ENCODE data around the gene TYK2. TPM values are rescaled to one million over a fixed set of nuclear protein-coding genes. Genes with fewer than 3 reads are reported as not detected.

Gene TYK2
- 100 to 1,000 TPM in 2 of 3 donors, 10 to 100 TPM in 1; 59.0 to 141 (median 106) TPM for polyA plus RNA-seq

DNA sequence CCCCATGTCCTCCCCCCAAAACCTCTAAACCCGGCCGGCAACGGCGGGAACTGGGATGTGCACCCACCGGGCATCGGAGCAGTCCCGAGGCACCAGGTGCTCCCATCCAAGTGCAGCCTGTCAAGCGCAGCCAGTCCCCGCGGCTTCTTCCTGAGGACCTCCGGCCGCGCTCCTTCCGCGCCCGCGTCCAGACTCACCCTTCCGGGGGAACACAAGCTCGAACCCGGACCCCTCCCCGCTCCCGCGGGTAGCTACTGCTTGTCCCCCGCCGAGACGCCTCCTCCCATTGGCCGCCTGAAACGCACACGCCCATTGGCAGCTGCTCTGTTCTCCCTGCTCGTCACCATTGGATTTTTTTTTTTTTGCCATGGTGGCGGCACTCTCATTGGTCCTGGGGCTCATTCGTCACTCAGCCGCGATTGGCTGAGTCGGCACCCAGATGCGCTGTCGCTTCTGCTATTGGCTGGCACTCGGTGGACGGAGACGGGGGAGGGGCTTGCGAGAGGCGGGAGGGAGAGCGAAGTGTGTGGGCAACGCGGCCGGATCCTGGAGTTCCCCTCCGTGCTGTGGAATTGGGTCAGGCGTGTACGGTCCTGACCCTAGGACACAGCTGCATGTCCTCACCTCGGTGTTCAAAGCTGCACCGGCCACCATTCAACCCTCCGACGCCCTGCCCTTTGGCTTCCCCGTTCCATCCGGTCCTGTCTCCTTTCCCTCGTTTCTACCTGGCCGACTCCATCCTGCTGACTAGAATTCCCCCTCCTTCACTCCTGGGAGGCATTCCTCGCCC lies at the start of gene TYK2:
TSS of gene TYK2 (minus strand) at position 260 of the 790 bp plus-strand sequence. CDS start 2,166 bp downstream, outside the sequence.
- WGBS, 3 donors, result 0 to 1% (median 0%) methylated on average over 56 to 58 of the region's 58 CpGs
- peak within 1 kb of the TSS; percentile 5 for H3K27ac ChIP-seq (ENCODE audit: low read depth, low read length)

DNA sequence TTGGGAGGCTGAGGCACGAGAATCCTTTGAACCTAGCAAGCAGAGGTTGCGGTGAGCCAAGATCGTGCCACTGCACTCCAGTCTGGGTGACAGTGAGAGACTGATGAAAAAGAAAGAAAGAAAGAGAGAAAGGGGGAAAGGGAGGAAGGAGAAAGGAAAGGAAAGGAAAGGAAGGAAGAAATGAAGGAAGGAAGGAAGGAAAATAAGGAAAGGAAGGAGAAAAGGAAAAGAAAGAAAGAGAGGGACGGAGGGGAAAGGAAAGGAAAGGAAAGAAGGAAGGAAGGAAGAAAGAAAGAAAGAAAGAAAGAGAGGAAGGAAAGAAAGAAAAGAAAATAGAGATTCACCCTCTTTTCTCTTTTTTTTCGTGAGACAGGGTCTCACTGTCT lies 48.6 kb upstream of the TYK2 start:
- WGBS, 3 donors, result 59 to 73% (median 60%) methylated on average over 5 of the region's 5 CpGs
- H3K27ac ChIP-seq (ENCODE audit: low read depth, low read length), result no peak overlapping the region

GRCh38 chr19:10427169-10427568 lies 46.8 kb upstream of the TYK2 start:
- no peak overlapping the region for H3K27ac ChIP-seq (ENCODE audit: low read depth, low read length)
- WGBS, 3 donors, result 85 to 93% (median 88%) methylated on average over 6 of the region's 6 CpGs

GRCh38 chr19:10424011-10424637 lies 43.8 kb upstream of the TYK2 start:
- 0 to 4% (median 1%) methylated on average over 34 to 38 of the region's 38 CpGs for WGBS, 3 donors

GRCh38 chr19:10422846-10423245 lies 42.5 kb upstream of the TYK2 start:
- 74 to 85% (median 76%) methylated on average over 3 of the region's 3 CpGs for WGBS, 3 donors
- H3K27ac ChIP-seq (ENCODE audit: low read depth, low read length), result no peak overlapping the region

More at GRCh38 chr19:10424011-10424637, 43.8 kb upstream of the TYK2 start:
- no peak overlapping the region for H3K27ac ChIP-seq (ENCODE audit: low read depth, low read length)

DNA sequence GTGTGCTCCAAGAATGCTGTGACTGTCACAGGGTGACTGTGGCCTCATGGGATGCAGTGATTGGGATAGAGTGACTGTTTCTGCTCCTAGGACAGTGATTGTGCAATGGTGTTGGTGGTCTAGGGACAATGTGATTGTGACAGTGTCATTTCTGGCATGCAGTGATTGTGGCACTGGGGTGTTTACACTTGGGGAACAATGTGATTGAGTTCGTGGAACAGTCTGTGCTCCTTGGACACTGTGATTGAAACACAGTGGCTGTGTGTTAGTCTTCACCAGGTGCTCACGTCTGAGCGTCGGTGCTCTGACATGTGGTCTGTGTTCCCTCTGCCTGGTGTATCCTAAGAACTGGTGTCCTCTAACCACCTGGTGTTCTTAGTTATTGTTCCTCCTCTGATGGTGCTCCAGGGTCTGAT lies 41.7 kb upstream of the TYK2 start:
- H3K27ac ChIP-seq (ENCODE audit: low read depth, low read length), result no peak overlapping the region
- 46 to 55% (median 52%) methylated on average over 4 of the region's 4 CpGs for WGBS, 3 donors

DNA sequence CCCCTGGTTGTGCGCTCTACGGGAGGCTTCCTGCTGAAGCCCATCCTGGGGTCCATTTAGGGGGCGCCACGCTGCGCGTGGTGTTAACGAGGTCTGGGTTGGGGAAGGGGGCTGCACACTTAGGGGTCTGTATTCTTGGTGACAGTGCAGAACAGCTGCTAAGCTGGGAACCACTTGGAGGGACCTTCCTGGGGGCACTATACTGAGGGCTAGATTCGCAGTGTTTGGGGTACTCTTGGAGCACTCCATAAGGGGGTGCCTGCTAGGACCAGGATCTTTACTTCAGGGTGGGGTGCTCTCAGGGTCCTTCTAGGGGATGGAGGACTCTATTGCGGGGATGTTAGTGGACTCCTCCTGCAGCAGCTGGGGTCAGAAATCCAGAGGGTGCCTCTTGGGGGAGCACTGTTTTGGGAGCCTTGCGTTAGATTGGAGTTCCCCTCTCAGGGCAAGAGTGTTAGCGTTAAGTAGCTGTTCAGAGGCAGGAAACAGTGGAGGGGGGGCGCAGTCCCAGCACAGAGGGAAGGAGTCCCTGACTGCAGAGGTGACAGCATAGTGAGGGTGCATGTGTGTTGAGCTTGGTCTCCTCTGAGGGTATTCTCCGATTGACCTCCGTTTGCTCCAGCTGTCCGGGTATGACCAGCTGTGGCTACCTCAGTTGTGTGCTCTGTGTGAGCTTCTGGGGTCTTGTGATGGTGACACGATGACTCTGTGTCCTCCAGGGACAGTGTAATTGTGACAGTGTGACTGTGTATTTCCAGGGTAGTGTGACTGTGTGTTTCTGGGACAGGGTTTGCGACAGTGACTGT lies 41.1 kb upstream of the TYK2 start:
- no peak overlapping the region for H3K27ac ChIP-seq (ENCODE audit: low read depth, low read length)
- WGBS, 3 donors, result 22 to 25% (median 23%) methylated on average over 17 of the region's 17 CpGs

- WGBS, 3 donors, result 1 to 2% (median 1%) methylated on average over 76 to 104 of the region's 104 CpGs
- no peak within 1 kb of the TSS for H3K27ac ChIP-seq (ENCODE audit: low read depth, low read length)
Measured at GRCh38 chr19:10420444-10421239, 40.3 kb upstream of the TYK2 start, which contains the start of gene PDE4A. TSS of gene PDE4A (plus strand) at chr19:10420538. CDS start at chr19:10420765, 227 bp downstream.

- 1% methylated on average over 57 to 60 of the region's 61 CpGs for WGBS, 3 donors
Measured at GRCh38 chr19:10419646-10420443, 39.5 kb upstream of the TYK2 start.

DNA sequence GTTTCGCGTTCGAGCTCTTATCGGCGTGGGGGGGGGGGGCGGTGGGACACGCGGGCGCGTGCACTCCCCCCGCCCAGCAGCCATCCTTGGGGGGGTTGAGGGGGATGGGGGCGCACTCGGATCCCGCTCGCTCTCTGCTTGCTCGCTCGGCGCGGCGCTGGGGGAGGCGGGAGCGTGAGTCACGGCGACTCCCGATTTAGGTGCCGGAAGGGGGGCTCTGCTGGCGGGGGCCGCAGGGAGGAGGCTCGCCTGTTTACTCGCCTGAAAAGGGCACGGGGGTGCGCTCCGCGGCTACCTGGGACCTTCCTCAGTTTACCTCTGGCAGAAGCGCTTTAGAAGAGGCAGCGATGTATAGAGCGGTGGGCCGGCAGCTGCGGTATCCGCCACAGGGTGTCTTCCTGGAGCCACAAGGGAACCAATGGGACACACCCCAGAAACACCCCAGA lies 38.9 kb upstream of the TYK2 start:
- WGBS, 3 donors, result 0 to 3% (median 1%) methylated on average over 16 to 39 of the region's 40 CpGs
- no peak overlapping the region for H3K27ac ChIP-seq (ENCODE audit: low read depth, low read length)

More at GRCh38 chr19:10419646-10420443, 39.5 kb upstream of the TYK2 start:
- H3K27ac ChIP-seq (ENCODE audit: low read depth, low read length), result no peak overlapping the region

DNA sequence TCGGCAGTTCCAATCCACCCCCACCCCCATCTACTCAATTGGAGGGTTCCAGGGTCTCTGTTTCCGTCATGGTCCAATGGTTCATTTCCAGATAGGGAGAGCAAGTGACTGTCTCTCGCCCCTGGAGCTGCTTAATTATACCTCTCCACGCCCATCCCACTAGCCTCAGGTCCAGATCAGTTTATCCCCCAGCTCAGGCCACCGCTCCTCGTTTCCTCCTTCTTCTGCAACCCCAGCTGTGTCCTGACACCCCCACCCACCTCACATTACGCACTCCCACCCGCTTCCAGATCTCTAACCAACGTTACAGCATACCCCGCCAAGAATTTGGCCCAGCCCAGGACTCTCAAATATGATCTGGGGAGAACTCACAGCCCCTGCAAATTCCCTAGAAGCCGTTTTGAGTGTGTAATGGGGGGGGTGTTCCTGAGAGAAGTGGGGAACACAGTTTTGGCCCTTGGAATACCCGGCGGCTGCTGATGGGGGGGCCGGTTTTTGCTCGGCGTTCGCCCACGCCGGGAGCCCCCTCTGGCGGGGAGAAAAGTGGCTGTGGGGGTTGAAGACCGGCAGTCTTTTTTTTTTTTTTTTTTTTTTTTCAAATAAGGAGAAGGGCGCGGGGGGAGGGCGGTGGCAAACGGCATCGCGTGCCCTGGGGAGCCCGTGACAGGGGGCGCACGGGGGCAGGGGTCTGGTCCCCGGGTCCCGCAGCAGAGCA lies 38.3 kb upstream of the TYK2 start:
- WGBS, 3 donors, result 0 to 3% (median 3%) methylated on average over 21 to 32 of the region's 32 CpGs
- H3K27ac ChIP-seq (ENCODE audit: low read depth, low read length), result no peak overlapping the region

GRCh38 chr19:10418235-10418484 lies 37.8 kb upstream of the TYK2 start:
- 4 to 10% (median 7%) methylated on average over 2 to 3 of the region's 3 CpGs for WGBS, 3 donors
- no peak overlapping the region for H3K27ac ChIP-seq (ENCODE audit: low read depth, low read length)

DNA sequence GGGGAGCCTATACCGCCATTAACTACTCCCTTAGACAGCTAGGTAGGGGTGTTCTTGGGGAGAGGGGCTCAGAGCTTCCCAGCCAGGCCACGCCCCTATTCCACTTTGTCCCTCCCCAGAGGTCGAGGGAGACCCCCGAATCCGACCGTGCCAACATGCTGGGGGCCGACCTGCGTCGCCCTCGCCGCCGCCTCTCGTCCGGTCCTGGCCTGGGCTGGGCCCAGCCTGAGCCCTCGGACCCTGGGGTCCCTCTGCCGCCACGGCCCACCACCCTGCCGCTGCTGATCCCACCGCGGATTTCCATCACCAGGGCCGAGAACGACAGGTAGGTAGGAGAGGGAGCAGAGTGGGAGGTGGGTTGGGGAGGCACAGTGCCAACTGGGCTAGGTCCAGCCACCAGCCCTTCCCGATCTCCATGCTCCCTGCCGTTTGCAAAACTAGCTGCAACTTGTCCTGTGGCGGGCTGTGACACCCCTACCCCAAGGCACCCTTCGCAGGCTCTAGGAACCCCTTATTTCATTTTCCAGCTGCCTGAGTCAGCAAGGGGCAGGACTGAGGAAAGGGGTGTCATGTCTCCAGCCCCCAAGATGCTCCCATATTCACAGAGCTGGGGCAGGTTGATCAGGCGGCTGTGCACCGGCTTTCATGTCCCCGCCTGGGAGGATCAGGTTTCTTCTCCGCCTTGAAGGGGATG lies 37.3 kb upstream of the TYK2 start:
- 7 to 13% (median 12%) methylated on average over 21 to 30 of the region's 30 CpGs for WGBS, 3 donors
- H3K27ac ChIP-seq (ENCODE audit: low read depth, low read length), result no peak overlapping the region

GRCh38 chr19:10416380-10417257 lies 36.2 kb upstream of the TYK2 start:
- 3 to 4% (median 3%) methylated on average over 61 to 67 of the region's 67 CpGs for WGBS, 3 donors
- H3K27ac ChIP-seq (ENCODE audit: low read depth, low read length), result no peak overlapping the region

DNA sequence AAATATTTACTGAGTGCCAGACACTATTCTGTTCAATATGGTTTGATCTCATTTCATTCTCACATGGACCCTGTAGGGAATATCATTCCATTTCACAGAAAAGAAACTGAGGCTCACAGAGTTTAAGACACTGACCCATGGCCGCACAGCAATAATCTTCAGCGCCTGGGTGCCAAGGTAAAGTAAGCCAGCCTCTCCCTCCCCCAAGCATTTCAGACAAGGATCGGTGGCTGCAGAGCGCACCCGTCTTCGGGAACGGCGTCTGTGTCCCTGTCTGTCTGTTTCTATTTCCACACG lies 35.7 kb upstream of the TYK2 start:
- H3K27ac ChIP-seq (ENCODE audit: low read depth, low read length), result no peak overlapping the region
- WGBS, 3 donors, result 4 to 9% (median 8%) methylated on average over 9 of the region's 9 CpGs

Data from adipose tissue (tissue), 3 donors.